Measurements from ENCODE around the gene MACROD2. TPM values are rescaled to one million over a fixed set of nuclear protein-coding genes. Genes with fewer than 3 reads are reported as not detected.

Gene MACROD2
- total and polyA plus RNA-seq, 4 donors: 0.66 to 10.5 (median 3.3) TPM

GRCh38 chr20:15364781-15365180 is 1369.5 kb downstream of the MACROD2 start:
- WGBS: 94% methylated on average over 2 of the region's 2 CpGs

GRCh38 chr20:15370370-15370769 is 1375.1 kb downstream of the MACROD2 start:
- DNase-seq (ENCODE audit: low spot score): no peak
- H3K36me3 ChIP-seq (ENCODE audit: control insufficient read depth in 4 of 4, insufficient read depth in 3 of 4, low read depth in 1 of 4, low read length in 3 of 4): no peaks in the 10 kb centered on the region
- no peaks in the 10 kb centered on the region for H3K4me1 ChIP-seq (ENCODE audit: control insufficient read depth in 4 of 4, insufficient read depth in 4 of 4, low read length in 3 of 4)
- H3K9ac ChIP-seq (ENCODE audit: low read depth in 1 of 2, low read length in 2 of 2): no peak overlapping the region
- no peak for TF ChIP-seq GABPA (IDR thresholded peaks at IDR 0.05 in 1 of 2, conservative IDR thresholded peaks at IDR 0.05 in 1 of 2)
- TF ChIP-seq JUND (IDR thresholded peaks at IDR 0.05): no peak
- TF ChIP-seq ZBTB33 (IDR thresholded peaks at IDR 0.05): no peak
- no peak for TF ChIP-seq FOXA2 (IDR thresholded peaks at IDR 0.05)
- TF ChIP-seq YY1 (IDR thresholded peaks at IDR 0.05): no peak
- H3K27ac ChIP-seq (ENCODE audit: low read depth in 1 of 2, low read length in 2 of 2): no peak overlapping the region
- H3K9me3 ChIP-seq (ENCODE audit: control insufficient read depth in 4 of 4, low read length in 3 of 4): no peaks in the 10 kb centered on the region
- H3K27me3 ChIP-seq (ENCODE audit: control insufficient read depth in 4 of 4, insufficient read depth in 4 of 4, low read length in 3 of 4): no peaks in the 10 kb centered on the region
- WGBS: 93% methylated on average over 1 of the region's 1 CpG
- H3K4me3 ChIP-seq (ENCODE audit: low read depth in 1 of 3, low read length in 3 of 3): no peak overlapping the region

More at GRCh38 chr20:15364781-15365180, 1369.5 kb downstream of the MACROD2 start:
- TF ChIP-seq HNF4G (IDR thresholded peaks at IDR 0.05) (no peak), SP1 (IDR thresholded peaks at IDR 0.05) (no peak), FOXA2 (IDR thresholded peaks at IDR 0.05) (no peak), GABPA (IDR thresholded peaks at IDR 0.05 in 1 of 2, conservative IDR thresholded peaks at IDR 0.05 in 1 of 2) (no peak), RXRA (IDR thresholded peaks at IDR 0.05) (no peak), HNF4A (conservative IDR thresholded peaks at IDR 0.05) (no peak), RAD21 (IDR thresholded peaks at IDR 0.05) (no peak), EGR1 (IDR thresholded peaks at IDR 0.05; ENCODE audit: low read depth in 2 of 2) (no peak), FOXA1 (IDR thresholded peaks at IDR 0.05) (no peak), TAF1 (conservative IDR thresholded peaks at IDR 0.05) (no peak)
- TF ChIP-seq, protein P1, sequence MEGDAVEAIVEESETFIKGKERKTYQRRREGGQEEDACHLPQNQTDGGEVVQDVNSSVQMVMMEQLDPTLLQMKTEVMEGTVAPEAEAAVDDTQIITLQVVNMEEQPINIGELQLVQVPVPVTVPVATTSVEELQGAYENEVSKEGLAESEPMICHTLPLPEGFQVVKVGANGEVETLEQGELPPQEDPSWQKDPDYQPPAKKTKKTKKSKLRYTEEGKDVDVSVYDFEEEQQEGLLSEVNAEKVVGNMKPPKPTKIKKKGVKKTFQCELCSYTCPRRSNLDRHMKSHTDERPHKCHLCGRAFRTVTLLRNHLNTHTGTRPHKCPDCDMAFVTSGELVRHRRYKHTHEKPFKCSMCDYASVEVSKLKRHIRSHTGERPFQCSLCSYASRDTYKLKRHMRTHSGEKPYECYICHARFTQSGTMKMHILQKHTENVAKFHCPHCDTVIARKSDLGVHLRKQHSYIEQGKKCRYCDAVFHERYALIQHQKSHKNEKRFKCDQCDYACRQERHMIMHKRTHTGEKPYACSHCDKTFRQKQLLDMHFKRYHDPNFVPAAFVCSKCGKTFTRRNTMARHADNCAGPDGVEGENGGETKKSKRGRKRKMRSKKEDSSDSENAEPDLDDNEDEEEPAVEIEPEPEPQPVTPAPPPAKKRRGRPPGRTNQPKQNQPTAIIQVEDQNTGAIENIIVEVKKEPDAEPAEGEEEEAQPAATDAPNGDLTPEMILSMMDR (IDR thresholded peaks at IDR 0.05; ENCODE audit: low read depth, low read length, missing input control): no peak
- DNase-seq (ENCODE audit: low spot score): no peak
- no peak overlapping the region for H3K4me3 ChIP-seq (ENCODE audit: low read depth in 1 of 3, low read length in 3 of 3)
- H3K4me1 ChIP-seq (ENCODE audit: control insufficient read depth in 4 of 4, insufficient read depth in 4 of 4, low read length in 3 of 4): no peaks in the 10 kb centered on the region
- no peaks in the 10 kb centered on the region for H3K9me3 ChIP-seq (ENCODE audit: control insufficient read depth in 4 of 4, low read length in 3 of 4)
- H3K36me3 ChIP-seq (ENCODE audit: control insufficient read depth in 4 of 4, insufficient read depth in 3 of 4, low read depth in 1 of 4, low read length in 3 of 4): no peaks in the 10 kb centered on the region
- H3K27me3 ChIP-seq (ENCODE audit: control insufficient read depth in 4 of 4, insufficient read depth in 4 of 4, low read length in 3 of 4): no peaks in the 10 kb centered on the region
- H3K27ac ChIP-seq (ENCODE audit: low read depth in 1 of 2, low read length in 2 of 2): no peak overlapping the region
- H3K9ac ChIP-seq (ENCODE audit: low read depth in 1 of 2, low read length in 2 of 2): no peak overlapping the region

DNA sequence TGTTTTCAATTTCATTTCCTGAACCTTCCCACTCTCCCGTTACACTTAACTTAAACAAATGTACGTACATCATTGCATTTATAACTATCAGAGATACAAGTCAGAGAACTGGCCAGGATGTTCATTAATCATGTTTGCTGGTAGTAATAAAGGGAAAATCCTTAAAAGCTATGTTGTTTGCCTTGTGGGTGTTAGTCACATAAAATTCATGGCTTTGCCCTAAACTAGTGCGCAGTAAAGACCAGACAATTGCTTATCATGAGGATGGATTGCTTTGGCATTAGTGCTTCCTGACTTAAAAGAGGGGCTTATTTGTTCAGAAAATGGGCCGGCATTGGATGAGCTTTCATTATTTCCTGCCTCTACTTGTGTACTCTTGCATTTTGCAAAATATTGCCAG is 1379.4 kb downstream of the MACROD2 start:
- H3K27me3 ChIP-seq (ENCODE audit: control insufficient read depth in 4 of 4, insufficient read depth in 4 of 4, low read length in 3 of 4): no peaks in the 10 kb centered on the region
- H3K27ac ChIP-seq (ENCODE audit: low read depth in 1 of 2, low read length in 2 of 2): no peak overlapping the region
- no peak overlapping the region for H3K9ac ChIP-seq (ENCODE audit: low read depth in 1 of 2, low read length in 2 of 2)
- no peaks in the 10 kb centered on the region for H3K36me3 ChIP-seq (ENCODE audit: control insufficient read depth in 4 of 4, insufficient read depth in 3 of 4, low read depth in 1 of 4, low read length in 3 of 4)
- no peaks in the 10 kb centered on the region for H3K4me1 ChIP-seq (ENCODE audit: control insufficient read depth in 4 of 4, insufficient read depth in 4 of 4, low read length in 3 of 4)
- no peak for TF ChIP-seq HNF4G (IDR thresholded peaks at IDR 0.05)
- TF ChIP-seq REST (IDR thresholded peaks at IDR 0.05): no peak
- no peak for TF ChIP-seq FOXA2 (IDR thresholded peaks at IDR 0.05)
- TF ChIP-seq ZBTB33 (IDR thresholded peaks at IDR 0.05): no peak
- TF ChIP-seq FOXA1 (IDR thresholded peaks at IDR 0.05): no peak
- no peak for TF ChIP-seq NR2F2 (IDR thresholded peaks at IDR 0.05)
- TF ChIP-seq YY1 (IDR thresholded peaks at IDR 0.05): no peak
- no peak for TF ChIP-seq GABPA (IDR thresholded peaks at IDR 0.05 in 1 of 2, conservative IDR thresholded peaks at IDR 0.05 in 1 of 2)
- no peak for TF ChIP-seq JUND (IDR thresholded peaks at IDR 0.05)
- no peak for TF ChIP-seq TAF1 (conservative IDR thresholded peaks at IDR 0.05)
- no peaks in the 10 kb centered on the region for H3K9me3 ChIP-seq (ENCODE audit: control insufficient read depth in 4 of 4, low read length in 3 of 4)
- 74% methylated on average over 4 of the region's 4 CpGs for WGBS
- no peak for DNase-seq (ENCODE audit: low spot score)
- no peak overlapping the region for H3K4me3 ChIP-seq (ENCODE audit: low read depth in 1 of 3, low read length in 3 of 3)

Measured in liver (tissue), 9 donors.